Fibroblast of the aortic adventitia (primary cell): ENCODE measurements around the gene LINC01488. TPM values are rescaled to one million over a fixed set of nuclear protein-coding genes. Genes with fewer than 3 reads are reported as not detected.

Experiments used
- DNase-seq: peaks from one replicate; pipeline ENCODE4 v3.0.0-alpha.2; 2010; ENCODE audit warnings: low read depth
- H3K4me3 ChIP-seq: 2 replicates; pipeline ENCODE4 v1.5.1; 2011; ENCODE audit warnings: low read depth, mild to moderate bottlenecking, control low read depth, low read length, moderate library complexity
- CTCF ChIP-seq: IDR thresholded peaks from 2 replicates; pipeline ENCODE4 v1.5.1; 2011; ENCODE audit warnings: mild to moderate bottlenecking, low read length, control low read depth, inconsistent platforms; ENCODE audit not compliant: insufficient read depth
- total RNA-seq: library from RNA; depleted of rRNA; stranded (reverse); fragments of >200 nt; gene quantifications from 2 replicates; pipeline ENCODE4 v1.2.3, GENCODE V29; 2012; ENCODE audit warnings: low replicate concordance

Gene LINC01488
- total RNA-seq, 1 donor: not detected

DNA sequence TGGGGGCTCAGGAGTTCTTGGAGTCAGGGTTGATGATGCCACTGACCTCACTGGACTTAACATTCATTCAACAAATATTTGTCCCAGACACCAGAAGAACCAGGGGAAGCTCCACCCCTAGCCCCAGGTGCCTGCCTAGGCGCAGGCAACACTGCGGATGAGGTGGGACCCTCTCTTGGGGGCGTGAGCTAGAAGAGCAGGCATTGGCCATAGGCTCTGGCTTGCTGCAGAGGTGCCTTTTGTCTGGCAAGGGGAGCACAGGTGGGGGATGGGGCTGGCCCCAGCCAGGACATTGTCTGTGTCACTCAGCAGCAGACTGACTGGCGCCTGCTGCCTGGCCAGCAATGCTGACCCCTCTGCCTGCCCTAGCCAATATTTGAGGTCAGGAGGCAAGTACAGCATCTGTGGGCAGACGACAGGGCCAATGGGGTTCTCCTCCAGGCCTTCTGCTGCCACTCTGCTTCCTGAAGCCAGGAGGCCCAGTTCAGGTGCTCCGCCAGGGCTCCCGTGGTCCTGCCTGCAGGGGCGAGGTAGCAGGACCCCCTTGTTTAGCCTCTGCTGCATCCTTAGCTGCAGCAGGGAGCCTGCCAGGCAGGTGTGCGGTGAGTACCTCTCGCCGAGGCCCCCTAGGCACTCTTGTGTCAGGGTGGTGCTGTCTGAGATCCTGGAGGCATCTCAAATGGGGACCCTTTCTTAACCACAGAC is 4.0 kb downstream of the LINC01488 start:
- H3K4me3 ChIP-seq: no peak overlapping the region
- no peak for DNase-seq
- no peak for TF ChIP-seq CTCF

DNA sequence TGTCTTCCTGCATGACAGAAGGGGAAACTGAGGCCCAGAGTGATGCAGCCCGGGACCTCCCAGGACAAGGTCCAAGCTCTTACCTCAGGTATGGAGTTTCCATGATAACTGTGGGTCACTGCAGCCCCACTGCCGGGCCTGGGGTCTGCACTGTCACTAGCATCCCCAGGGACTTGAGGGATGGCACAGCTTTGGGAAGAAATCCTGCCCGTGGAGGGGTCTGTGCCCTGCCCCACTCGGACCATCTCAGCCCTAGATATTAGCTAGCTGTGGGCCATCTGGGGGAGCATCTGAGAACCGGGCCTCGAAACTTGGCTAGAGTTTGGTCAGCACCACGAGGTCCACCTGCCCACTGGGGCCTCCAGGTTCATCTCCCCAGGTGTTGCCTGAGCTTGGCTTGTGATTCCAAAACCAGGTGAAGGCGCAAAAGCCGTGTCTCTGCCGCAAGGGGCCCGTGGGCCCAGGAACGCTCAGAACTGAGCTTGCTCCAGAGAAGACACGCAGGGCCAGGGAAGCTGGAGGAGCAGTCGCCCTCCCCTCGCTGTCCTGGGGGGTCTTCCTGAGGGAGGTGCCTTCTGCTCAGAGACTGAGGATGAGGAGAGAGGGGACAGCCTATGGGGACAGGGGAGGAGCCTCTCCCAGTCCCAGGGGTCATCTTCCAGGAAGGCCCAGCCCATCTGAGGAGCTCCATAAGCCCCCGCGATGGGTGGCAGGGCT is 4.8 kb downstream of the LINC01488 start:
- no peak for DNase-seq
- TF ChIP-seq CTCF: no peak
- no peak overlapping the region for H3K4me3 ChIP-seq

- DNase-seq: no peak
- no peak for TF ChIP-seq CTCF
- H3K4me3 ChIP-seq: no peak overlapping the region
Measured at GRCh38 chr11:69486773-69487291, 5.4 kb downstream of the LINC01488 start.

GRCh38 chr11:69487391-69487790 is 5.9 kb downstream of the LINC01488 start:
- no peak overlapping the region for H3K4me3 ChIP-seq
- no peak for TF ChIP-seq CTCF
- no peak for DNase-seq

GRCh38 chr11:69487849-69488542 is 6.5 kb downstream of the LINC01488 start:
- DNase-seq: no peak
- TF ChIP-seq CTCF: no peak
- no peak overlapping the region for H3K4me3 ChIP-seq

- no peak for TF ChIP-seq CTCF
- H3K4me3 ChIP-seq: no peak overlapping the region
- DNase-seq: no peak
Measured at GRCh38 chr11:69488543-69488940, 7.1 kb downstream of the LINC01488 start.
